AG09319 (cell line): ENCODE data around the gene USP8.

Experiments
- DNase-seq: peaks from one replicate; pipeline ENCODE4 v3.0.0-alpha.2; 2010; ENCODE audit warnings: low read depth; ENCODE audit errors: extremely low read depth
- CTCF ChIP-seq: IDR thresholded peaks from 2 replicates; pipeline ENCODE4 v1.5.1; 2011; ENCODE audit warnings: low read depth, mild to moderate bottlenecking, inconsistent platforms, low read length, moderate library complexity

The USP8 gene

GRCh38 chr15:50431204-50431603 is 7.0 kb downstream of the USP8 start:
- no peak for TF ChIP-seq CTCF
- no peak for DNase-seq

DNA sequence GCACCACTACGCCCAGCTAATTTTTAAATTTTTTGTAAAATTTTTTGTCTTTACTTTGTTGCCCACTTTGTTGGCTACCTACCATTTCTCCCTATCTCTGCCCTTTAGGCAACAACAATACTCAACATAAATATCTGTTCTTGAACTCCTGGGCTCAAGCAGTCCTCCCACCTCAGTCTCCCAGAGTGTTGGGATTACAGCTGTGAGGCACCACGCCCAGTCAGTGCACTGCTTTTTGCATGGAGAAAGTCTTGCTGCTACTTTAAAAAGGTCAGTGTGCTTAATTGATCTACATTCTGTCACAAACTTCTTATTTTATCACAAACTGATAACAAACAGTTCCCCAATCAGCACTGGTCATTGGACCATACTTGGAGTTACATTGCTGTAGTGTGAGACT is 8.0 kb downstream of the USP8 start:
- DNase-seq: no peak
- TF ChIP-seq CTCF: no peak

- no peak for TF ChIP-seq CTCF
- no peak for DNase-seq
Measured at GRCh38 chr15:50435772-50436171, 11.6 kb downstream of the USP8 start.

GRCh38 chr15:50438251-50438650 is 14.0 kb downstream of the USP8 start:
- no peak for TF ChIP-seq CTCF
- no peak for DNase-seq

DNA sequence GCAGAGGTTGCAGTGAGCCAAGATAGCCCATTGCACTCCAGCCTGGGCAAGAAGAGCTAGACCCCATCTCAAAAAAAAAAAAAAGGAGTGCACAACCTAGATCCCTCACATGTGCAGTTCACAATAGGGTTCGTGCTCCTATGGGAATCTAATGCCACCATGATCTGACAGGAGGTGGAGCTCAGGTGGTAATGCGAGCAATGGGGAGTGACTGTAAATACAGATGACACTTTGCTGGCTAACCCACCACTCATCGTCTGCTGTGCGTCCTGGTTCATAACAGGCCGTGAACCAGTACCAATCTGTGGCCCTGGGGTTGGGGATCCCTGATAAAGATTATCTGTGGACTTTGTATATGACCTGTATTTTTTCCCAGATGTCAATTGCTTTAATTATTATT is 16.7 kb downstream of the USP8 start:
- no peak for TF ChIP-seq CTCF
- no peak for DNase-seq

- no peak for TF ChIP-seq CTCF
- peak; percentile 35 for DNase-seq
Measured at GRCh38 chr15:50452927-50453326, 28.7 kb downstream of the USP8 start.

- no peak for TF ChIP-seq CTCF
- DNase-seq: no peak
Measured at GRCh38 chr15:50458348-50459112, 34.3 kb downstream of the USP8 start.
